Measurements from ENCODE around the gene CHD9.

CHD9 gene

GRCh38 chr16:53285236-53285635, 230.4 kb downstream of the CHD9 start:
- no peak for ATAC-seq
- TF ChIP-seq CSDC2 (CRISPR knock-in tag; IDR thresholded peaks at IDR 0.05) (no peak), TOX (CRISPR knock-in tag; IDR thresholded peaks at IDR 0.05; ENCODE audit: borderline replicate concordance) (no peak), GLIS3 (CRISPR knock-in tag; IDR thresholded peaks at IDR 0.05) (no peak), RARB (CRISPR knock-in tag; IDR thresholded peaks at IDR 0.05) (no peak), ZFP30 (CRISPR knock-in tag; IDR thresholded peaks at IDR 0.05) (no peak)
- TF ChIP-seq, protein P1, sequence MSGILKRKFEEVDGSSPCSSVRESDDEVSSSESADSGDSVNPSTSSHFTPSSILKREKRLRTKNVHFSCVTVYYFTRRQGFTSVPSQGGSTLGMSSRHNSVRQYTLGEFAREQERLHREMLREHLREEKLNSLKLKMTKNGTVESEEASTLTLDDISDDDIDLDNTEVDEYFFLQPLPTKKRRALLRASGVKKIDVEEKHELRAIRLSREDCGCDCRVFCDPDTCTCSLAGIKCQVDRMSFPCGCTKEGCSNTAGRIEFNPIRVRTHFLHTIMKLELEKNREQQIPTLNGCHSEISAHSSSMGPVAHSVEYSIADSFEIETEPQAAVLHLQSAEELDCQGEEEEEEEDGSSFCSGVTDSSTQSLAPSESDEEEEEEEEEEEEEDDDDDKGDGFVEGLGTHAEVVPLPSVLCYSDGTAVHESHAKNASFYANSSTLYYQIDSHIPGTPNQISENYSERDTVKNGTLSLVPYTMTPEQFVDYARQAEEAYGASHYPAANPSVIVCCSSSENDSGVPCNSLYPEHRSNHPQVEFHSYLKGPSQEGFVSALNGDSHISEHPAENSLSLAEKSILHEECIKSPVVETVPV (CRISPR knock-in tag; IDR thresholded peaks at IDR 0.05) = no peak

- TF ChIP-seq, protein P2, sequence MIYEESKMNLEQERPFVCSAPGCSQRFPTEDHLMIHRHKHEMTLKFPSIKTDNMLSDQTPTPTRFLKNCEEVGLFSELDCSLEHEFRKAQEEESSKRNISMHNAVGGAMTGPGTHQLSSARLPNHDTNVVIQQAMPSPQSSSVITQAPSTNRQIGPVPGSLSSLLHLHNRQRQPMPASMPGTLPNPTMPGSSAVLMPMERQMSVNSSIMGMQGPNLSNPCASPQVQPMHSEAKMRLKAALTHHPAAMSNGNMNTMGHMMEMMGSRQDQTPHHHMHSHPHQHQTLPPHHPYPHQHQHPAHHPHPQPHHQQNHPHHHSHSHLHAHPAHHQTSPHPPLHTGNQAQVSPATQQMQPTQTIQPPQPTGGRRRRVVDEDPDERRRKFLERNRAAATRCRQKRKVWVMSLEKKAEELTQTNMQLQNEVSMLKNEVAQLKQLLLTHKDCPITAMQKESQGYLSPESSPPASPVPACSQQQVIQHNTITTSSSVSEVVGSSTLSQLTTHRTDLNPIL (CRISPR knock-in tag; IDR thresholded peaks at IDR 0.05; ENCODE audit: low read depth) = no peak
- TF ChIP-seq ZNF70 (CRISPR knock-in tag; IDR thresholded peaks at IDR 0.05) = no peak
- TF ChIP-seq ZNF565 (CRISPR knock-in tag; conservative IDR thresholded peaks at IDR 0.05; ENCODE audit: low read depth) = no peak
- no peak for TF ChIP-seq POU6F1 (CRISPR knock-in tag; IDR thresholded peaks at IDR 0.05; ENCODE audit: borderline replicate concordance, low read depth)
- no peak for TF ChIP-seq PPARA (CRISPR knock-in tag; IDR thresholded peaks at IDR 0.05; ENCODE audit: borderline replicate concordance)
- TF ChIP-seq OSR1 (CRISPR knock-in tag; IDR thresholded peaks at IDR 0.05) = no peak
- no peak for TF ChIP-seq ISL1 (CRISPR knock-in tag; IDR thresholded peaks at IDR 0.05)
- no peak for TF ChIP-seq BACH2 (CRISPR knock-in tag; IDR thresholded peaks at IDR 0.05; ENCODE audit: borderline replicate concordance)
- no peak for TF ChIP-seq ZC3H10 (CRISPR knock-in tag; IDR thresholded peaks at IDR 0.05)
- TF ChIP-seq GLIS3 (CRISPR knock-in tag; IDR thresholded peaks at IDR 0.05) = no peak
- TF ChIP-seq, protein P1 (CRISPR knock-in tag; IDR thresholded peaks at IDR 0.05) = no peak
- no peak for TF ChIP-seq ZNF8 (CRISPR knock-in tag; IDR thresholded peaks at IDR 0.05)
- TF ChIP-seq SNAI2 (CRISPR knock-in tag; IDR thresholded peaks at IDR 0.05) = no peak
- no peak for TF ChIP-seq ZFP30 (CRISPR knock-in tag; IDR thresholded peaks at IDR 0.05)
- TF ChIP-seq, protein P3, sequence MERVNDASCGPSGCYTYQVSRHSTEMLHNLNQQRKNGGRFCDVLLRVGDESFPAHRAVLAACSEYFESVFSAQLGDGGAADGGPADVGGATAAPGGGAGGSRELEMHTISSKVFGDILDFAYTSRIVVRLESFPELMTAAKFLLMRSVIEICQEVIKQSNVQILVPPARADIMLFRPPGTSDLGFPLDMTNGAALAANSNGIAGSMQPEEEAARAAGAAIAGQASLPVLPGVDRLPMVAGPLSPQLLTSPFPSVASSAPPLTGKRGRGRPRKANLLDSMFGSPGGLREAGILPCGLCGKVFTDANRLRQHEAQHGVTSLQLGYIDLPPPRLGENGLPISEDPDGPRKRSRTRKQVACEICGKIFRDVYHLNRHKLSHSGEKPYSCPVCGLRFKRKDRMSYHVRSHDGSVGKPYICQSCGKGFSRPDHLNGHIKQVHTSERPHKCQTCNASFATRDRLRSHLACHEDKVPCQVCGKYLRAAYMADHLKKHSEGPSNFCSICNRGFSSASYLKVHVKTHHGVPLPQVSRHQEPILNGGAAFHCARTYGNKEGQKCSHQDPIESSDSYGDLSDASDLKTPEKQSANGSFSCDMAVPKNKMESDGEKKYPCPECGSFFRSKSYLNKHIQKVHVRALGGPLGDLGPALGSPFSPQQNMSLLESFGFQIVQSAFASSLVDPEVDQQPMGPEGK (CRISPR knock-in tag; IDR thresholded peaks at IDR 0.05; ENCODE audit: borderline replicate concordance) = no peak
- TF ChIP-seq CSDC2 (CRISPR knock-in tag; IDR thresholded peaks at IDR 0.05) = no peak
- no peak for TF ChIP-seq TOX (CRISPR knock-in tag; IDR thresholded peaks at IDR 0.05; ENCODE audit: borderline replicate concordance)
- TF ChIP-seq, protein P4, sequence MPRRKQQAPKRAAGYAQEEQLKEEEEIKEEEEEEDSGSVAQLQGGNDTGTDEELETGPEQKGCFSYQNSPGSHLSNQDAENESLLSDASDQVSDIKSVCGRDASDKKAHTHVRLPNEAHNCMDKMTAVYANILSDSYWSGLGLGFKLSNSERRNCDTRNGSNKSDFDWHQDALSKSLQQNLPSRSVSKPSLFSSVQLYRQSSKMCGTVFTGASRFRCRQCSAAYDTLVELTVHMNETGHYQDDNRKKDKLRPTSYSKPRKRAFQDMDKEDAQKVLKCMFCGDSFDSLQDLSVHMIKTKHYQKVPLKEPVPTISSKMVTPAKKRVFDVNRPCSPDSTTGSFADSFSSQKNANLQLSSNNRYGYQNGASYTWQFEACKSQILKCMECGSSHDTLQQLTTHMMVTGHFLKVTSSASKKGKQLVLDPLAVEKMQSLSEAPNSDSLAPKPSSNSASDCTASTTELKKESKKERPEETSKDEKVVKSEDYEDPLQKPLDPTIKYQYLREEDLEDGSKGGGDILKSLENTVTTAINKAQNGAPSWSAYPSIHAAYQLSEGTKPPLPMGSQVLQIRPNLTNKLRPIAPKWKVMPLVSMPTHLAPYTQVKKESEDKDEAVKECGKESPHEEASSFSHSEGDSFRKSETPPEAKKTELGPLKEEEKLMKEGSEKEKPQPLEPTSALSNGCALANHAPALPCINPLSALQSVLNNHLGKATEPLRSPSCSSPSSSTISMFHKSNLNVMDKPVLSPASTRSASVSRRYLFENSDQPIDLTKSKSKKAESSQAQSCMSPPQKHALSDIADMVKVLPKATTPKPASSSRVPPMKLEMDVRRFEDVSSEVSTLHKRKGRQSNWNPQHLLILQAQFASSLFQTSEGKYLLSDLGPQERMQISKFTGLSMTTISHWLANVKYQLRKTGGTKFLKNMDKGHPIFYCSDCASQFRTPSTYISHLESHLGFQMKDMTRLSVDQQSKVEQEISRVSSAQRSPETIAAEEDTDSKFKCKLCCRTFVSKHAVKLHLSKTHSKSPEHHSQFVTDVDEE (CRISPR knock-in tag; IDR thresholded peaks at IDR 0.05) = no peak
- TF ChIP-seq RARB (CRISPR knock-in tag; IDR thresholded peaks at IDR 0.05) = no peak
- ATAC-seq = no peak
Observed at GRCh38 chr16:53290520-53290919, 235.7 kb downstream of the CHD9 start.

Data from SK-N-SH treated with all-trans-retinoic acid at 6 μM for 48 hours (cell line).